GM12878 (cell line): Measurements from ENCODE around the gene CCDC201.

Experiments used
- CTCF ChIP-seq, 3 experiments: IDR thresholded peaks in 2 of 3; conservative IDR thresholded peaks in 1 of 3; 2 replicates each; pipeline ENCODE4 v1.5.1; 2011; ENCODE audit warnings: low read depth in 3 of 3, low read length in 3 of 3, mild to moderate bottlenecking in 3 of 3, control low read depth in 2 of 3, moderate library complexity in 2 of 3, inconsistent platforms in 1 of 3, mixed read lengths in 1 of 3; ENCODE audit not compliant: control insufficient read depth in 2 of 3, insufficient read depth in 1 of 3; ENCODE audit errors: extremely low read depth in 1 of 3
- CUX1 ChIP-seq: IDR thresholded peaks from 2 replicates; pipeline ENCODE4 v1.6.1; 2012; ENCODE audit warnings: improper control_type of control experiment, low read depth, low read length; ENCODE audit not compliant: insufficient replicate concordance
- E2F8 ChIP-seq: fragments of 450-650 bp; IDR thresholded peaks from 2 replicates; pipeline ENCODE4 v1.6.1; 2018; ENCODE audit warnings: mild to moderate bottlenecking, low read depth, moderate library complexity; ENCODE audit not compliant: partially characterized antibody
- EP300 ChIP-seq, 2 experiments: fragments of 150-350 bp in 1 of 2; IDR thresholded peaks; 2 replicates each; pipeline ENCODE4 v1.6.1; 2011 to 2012; ENCODE audit warnings: low read depth in 2 of 2, low read length in 2 of 2, borderline replicate concordance in 1 of 2, improper control_type of control experiment in 1 of 2, inconsistent platforms in 1 of 2; ENCODE audit not compliant: control insufficient read depth in 1 of 2
- EZH2 ChIP-seq: IDR thresholded peaks from 2 replicates; pipeline ENCODE4 v1.6.1; 2012; ENCODE audit warnings: low read depth, mild to moderate bottlenecking, control low read depth, inconsistent platforms, low read length, borderline replicate concordance; ENCODE audit not compliant: control insufficient read depth
- JUND ChIP-seq: IDR thresholded peaks from 2 replicates; pipeline ENCODE4 v1.6.1; 2012; ENCODE audit warnings: low read depth, mild to moderate bottlenecking, low read length, improper control_type of control experiment, moderate library complexity
- MLLT1 ChIP-seq: fragments of 450-650 bp; IDR thresholded peaks from 2 replicates; pipeline ENCODE4 v1.6.1; 2016; ENCODE audit warnings: mild to moderate bottlenecking
- RAD21 ChIP-seq: IDR thresholded peaks from 2 replicates; pipeline ENCODE4 v1.6.1; 2011; ENCODE audit warnings: mild to moderate bottlenecking, low read depth, low read length, moderate library complexity; ENCODE audit not compliant: insufficient read depth
- SMAD1 ChIP-seq: fragments of 450-650 bp; IDR thresholded peaks from 2 replicates; pipeline ENCODE4 v1.6.1; 2018; ENCODE audit warnings: mild to moderate bottlenecking, low read depth; ENCODE audit not compliant: partially characterized antibody
- ZBTB40 ChIP-seq: fragments of 450-650 bp; IDR thresholded peaks from 2 replicates; pipeline ENCODE4 v1.6.1; 2016; ENCODE audit warnings: mild to moderate bottlenecking, moderate library complexity, borderline replicate concordance

- TF ChIP-seq CTCF (IDR thresholded peaks at IDR 0.05 in 2 of 3, conservative IDR thresholded peaks at IDR 0.05 in 1 of 3; ENCODE audit: control insufficient read depth in 2 of 3, extremely low read depth in 1 of 3, insufficient read depth in 1 of 3, low read depth in 3 of 3, low read length in 3 of 3) (no peak), E2F8 (no peak), ZBTB40 (no peak), JUND (no peak), EP300 (IDR thresholded peaks at IDR 0.05; ENCODE audit: borderline replicate concordance in 1 of 2, control insufficient read depth in 1 of 2, low read depth in 2 of 2, low read length in 2 of 2) (no peak), SMAD1 (no peak), RAD21 (no peak), CUX1 (no peak), MLLT1 (no peak), EZH2 (no peak)
These were observed 7.1 kb downstream of the CCDC201 start for GRCh38 chr7:45865594-45866410.
